ENCODE results near the gene BCAR1. TPM values are rescaled to one million over a fixed set of nuclear protein-coding genes. Genes with fewer than 3 reads are reported as not detected.
A peak's percentile ranks its signal among the peaks of the same experiment; 100 is the strongest.

Gene BCAR1
- total and polyA plus RNA-seq, 2 experiments from 2014 or later: 37.9 to 140 TPM

- TF ChIP-seq ETS1 (IDR thresholded peaks at IDR 0.05) (no peak), REST (IDR thresholded peaks at IDR 0.05; ENCODE audit: unreplicated experiment) (no peak), POLR2AphosphoS5 (IDR thresholded peaks at IDR 0.05; ENCODE audit: low read depth) (no peak), CREB1 (CRISPR knock-in tag; IDR thresholded peaks at IDR 0.05; ENCODE audit: low read depth) (no peak), ZNF331 (CRISPR knock-in tag; IDR thresholded peaks at IDR 0.05; ENCODE audit: low read depth) (no peak), JUNB (IDR thresholded peaks at IDR 0.05; ENCODE audit: unreplicated experiment) (no peak)
Measured at GRCh38 chr16:75202069-75202590, 49.3 kb downstream of the BCAR1 start (continued).

GRCh38 chr16:75198135-75198600, 53.3 kb downstream of the BCAR1 start:
- no peaks in the 10 kb centered on the region for H4K20me1 ChIP-seq (replicated peaks; ENCODE audit: insufficient read depth)
- peaks cover 8% of the 10 kb centered on the region; the same call in 1 of the 2 replicates for H3K4me1 ChIP-seq (ENCODE audit: insufficient read depth)
- Mint-ChIP-seq H3K27me3 (ENCODE audit: insufficient read depth, low read depth, poor library complexity) (peaks cover 15% of the 10 kb centered on the region), H3K4me1 (peaks cover 10% of the 10 kb centered on the region), H3K36me3 (ENCODE audit: low read depth) (no peaks in the 10 kb centered on the region), H3K4me3 (no peak overlapping the region; the same call in 2 of the 3 replicates), H3K27ac (no peak overlapping the region), H3K9me3 (no peaks in the 10 kb centered on the region; the same call in 2 of the 3 replicates)
- H3K9me2 ChIP-seq (ENCODE audit: insufficient read depth): no peaks in the 10 kb centered on the region
- H3K36me3 ChIP-seq (ENCODE audit: insufficient read depth): no peaks in the 10 kb centered on the region
- no peak overlapping the region for H3K4me2 ChIP-seq
- ATAC-seq (no peak), DNase-seq (ENCODE audit: low spot score) (no peak)
- no peaks in the 10 kb centered on the region for H3K79me2 ChIP-seq (replicated peaks; ENCODE audit: insufficient read depth)
- 0 out of 2 replicates have a peak, but pooled peaks cover 7% of the 10 kb centered on the region for H3F3A ChIP-seq (replicated peaks; ENCODE audit: low read depth)
- H3K27ac ChIP-seq (ENCODE audit: low read depth): no peak overlapping the region
- no peaks in the 10 kb centered on the region for H3K27me3 ChIP-seq (ENCODE audit: insufficient read depth)
- H2AFZ ChIP-seq: peak overlapping the region; percentile 88
- no peak overlapping the region for H3K4me3 ChIP-seq
- no peak for TF ChIP-seq EZH2phosphoT487 (IDR thresholded peaks at IDR 0.05; ENCODE audit: unreplicated experiment)
- no peak for TF ChIP-seq CTCF (conservative IDR thresholded peaks at IDR 0.05; ENCODE audit: low read depth in 2 of 2)
- no peak for TF ChIP-seq ZNF331 (CRISPR knock-in tag; IDR thresholded peaks at IDR 0.05; ENCODE audit: low read depth)
- no peak for TF ChIP-seq ZNF462 (CRISPR knock-in tag; IDR thresholded peaks at IDR 0.05)
- no peak for TF ChIP-seq NANOG (IDR thresholded peaks at IDR 0.05; ENCODE audit: borderline replicate concordance)
- no peak for TF ChIP-seq EZH2 (IDR thresholded peaks at IDR 0.05; ENCODE audit: low read depth, unreplicated experiment)
- no peak for TF ChIP-seq CREB1 (CRISPR knock-in tag; IDR thresholded peaks at IDR 0.05; ENCODE audit: low read depth)
- TF ChIP-seq STAT1 (IDR thresholded peaks at IDR 0.05; ENCODE audit: unreplicated experiment): no peak
- no peak for TF ChIP-seq JUNB (IDR thresholded peaks at IDR 0.05; ENCODE audit: unreplicated experiment)
